Kidney (tissue), 14 donors: Measurements from ENCODE around the gene PPP1R16B. TPM values are rescaled to one million over a fixed set of nuclear protein-coding genes. Genes with fewer than 3 reads are reported as not detected.

Experiments used
- DNase-seq, 5 donors: peaks; one replicate each; pipeline ENCODE4 v3.0.0-alpha.2; 2013 to 2020
- FAIRE-seq: peaks from 2 replicates; lab custom pipeline; 2012; peaks lifted over from hg19 to GRCh38; lab: Jason Lieb, UNC
- H3K27ac ChIP-seq, 2 donors: one replicate each; pipeline ENCODE4 v1.7.0; 2013; ENCODE audit warnings: low read depth in 2 of 2, low read length in 2 of 2, inconsistent platforms in 1 of 2
- H3K27me3 ChIP-seq: one replicate; pipeline ENCODE4 v1.7.1; 2013; ENCODE audit warnings: low read length, inconsistent platforms; ENCODE audit not compliant: control insufficient read depth, insufficient read depth
- H3K36me3 ChIP-seq, 3 donors: one replicate each; pipeline versions ENCODE4 v1.7.0 to v1.7.1; 2013; ENCODE audit warnings: low read length in 3 of 3, control low read depth in 1 of 3, inconsistent platforms in 1 of 3; ENCODE audit not compliant: insufficient read depth in 3 of 3, control insufficient read depth in 2 of 3
- H3K4me1 ChIP-seq, 3 donors: one replicate each; pipeline versions ENCODE4 v1.7.0 to v1.7.1; 2013; ENCODE audit warnings: low read length in 3 of 3, inconsistent platforms in 1 of 3, low read depth in 1 of 3; ENCODE audit not compliant: control insufficient read depth in 2 of 3, insufficient read depth in 2 of 3
- H3K4me3 ChIP-seq, 3 donors: one replicate each; pipeline versions ENCODE4 v1.7.0 to v1.8.1; 2013; ENCODE audit warnings: low read length in 3 of 3, control low read depth in 1 of 3, inconsistent platforms in 1 of 3
- H3K9ac ChIP-seq, 3 donors: one replicate each; pipeline versions ENCODE4 v1.7.0 to v1.7.1; 2013; ENCODE audit warnings: low read length in 3 of 3, control low read depth in 1 of 3, inconsistent platforms in 1 of 3
- H3K9me3 ChIP-seq, 3 donors: one replicate each; pipeline versions ENCODE4 v1.7.0 to v1.7.1; 2013; ENCODE audit warnings: low read length in 3 of 3, control low read depth in 1 of 3, inconsistent platforms in 1 of 3; ENCODE audit not compliant: control insufficient read depth in 2 of 3, insufficient read depth in 1 of 3
- intact Hi-C: fragments of 100-400 bp; cut with DNase I; formaldehyde crosslinking; loops from one replicate; pipeline ENCODE4 v1.11.1; 2022
- polyA plus RNA-seq: library from polyadenylated mRNA; stranded (reverse); fragments of 350-450 nt; fragmentation: Illumina TruSeq; extraction: RNeasy Lipid Tissue Mini Kit (QIAGEN cat#74804); gene quantifications from one replicate; pipeline ENCODE4 v1.2.3, GENCODE V29; 2014; ENCODE audit warnings: low read depth, low replicate concordance; ENCODE audit not compliant: insufficient read depth
- total RNA-seq: library from RNA; stranded (reverse); fragmentation: NEBNext Ultra II Directional; extraction: Animal tissue kit (Norgen Biotek cat#: 25700); gene quantifications from one replicate; pipeline ENCODE4 v1.2.1, GENCODE V29; 2021
- TF ChIP-seq, protein P1 (sequence below): IDR thresholded peaks from 3 replicates; pipeline ENCODE4 v1.5.1; 2012; ENCODE audit warnings: mild to moderate bottlenecking, moderate library complexity, borderline replicate concordance; ENCODE audit not compliant: insufficient read depth; ENCODE audit errors: extremely low read depth
- donor health status: control.
- donor health status: control.
- donor health status: control.
- donor health status: control.
- donor health status: control.
- donor health status: DM: yes; HTN: yes; CAD: no.
- donor health status: Normal renal cell carcinoma (clear cell type).

Gene PPP1R16B
- total and polyA plus RNA-seq, 2 donors from 2014 or later, result 11.5 to 29.4 TPM

DNA sequence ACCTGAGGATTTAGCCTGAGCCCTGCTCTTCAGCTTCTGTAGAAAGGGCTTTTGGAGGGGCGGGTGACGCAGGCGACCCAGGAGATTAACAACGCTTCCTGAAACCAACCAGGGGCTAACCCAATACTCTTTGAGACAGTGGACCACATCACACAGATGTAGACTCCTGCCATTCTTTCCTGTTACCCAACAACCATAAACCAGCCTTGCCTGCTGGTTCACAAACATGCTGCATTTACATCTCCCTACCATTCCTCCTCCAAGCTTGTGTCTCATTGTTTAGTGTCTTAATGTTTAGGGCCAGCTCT, 28.3 kb downstream of the PPP1R16B start:
- Histone ChIP-seq H3K9me3 (no peaks in the 10 kb centered on the region), H3K27me3 (no peaks in the 10 kb centered on the region), H3K27ac (no peak overlapping the region), H3K4me1 (peaks cover 0 to 18% (median 3%) of the 10 kb centered on the region in 3 donors), H3K9ac (no peak overlapping the region), H3K36me3 (peaks cover 0 to 2% (median 0%) of the 10 kb centered on the region in 3 donors), H3K4me3 (no peak overlapping the region)
- intact Hi-C loops, result no loop called here
- no peak for FAIRE-seq
- TF ChIP-seq, protein P1, sequence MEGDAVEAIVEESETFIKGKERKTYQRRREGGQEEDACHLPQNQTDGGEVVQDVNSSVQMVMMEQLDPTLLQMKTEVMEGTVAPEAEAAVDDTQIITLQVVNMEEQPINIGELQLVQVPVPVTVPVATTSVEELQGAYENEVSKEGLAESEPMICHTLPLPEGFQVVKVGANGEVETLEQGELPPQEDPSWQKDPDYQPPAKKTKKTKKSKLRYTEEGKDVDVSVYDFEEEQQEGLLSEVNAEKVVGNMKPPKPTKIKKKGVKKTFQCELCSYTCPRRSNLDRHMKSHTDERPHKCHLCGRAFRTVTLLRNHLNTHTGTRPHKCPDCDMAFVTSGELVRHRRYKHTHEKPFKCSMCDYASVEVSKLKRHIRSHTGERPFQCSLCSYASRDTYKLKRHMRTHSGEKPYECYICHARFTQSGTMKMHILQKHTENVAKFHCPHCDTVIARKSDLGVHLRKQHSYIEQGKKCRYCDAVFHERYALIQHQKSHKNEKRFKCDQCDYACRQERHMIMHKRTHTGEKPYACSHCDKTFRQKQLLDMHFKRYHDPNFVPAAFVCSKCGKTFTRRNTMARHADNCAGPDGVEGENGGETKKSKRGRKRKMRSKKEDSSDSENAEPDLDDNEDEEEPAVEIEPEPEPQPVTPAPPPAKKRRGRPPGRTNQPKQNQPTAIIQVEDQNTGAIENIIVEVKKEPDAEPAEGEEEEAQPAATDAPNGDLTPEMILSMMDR, result no peak
- DNase-seq, result no peak

DNA sequence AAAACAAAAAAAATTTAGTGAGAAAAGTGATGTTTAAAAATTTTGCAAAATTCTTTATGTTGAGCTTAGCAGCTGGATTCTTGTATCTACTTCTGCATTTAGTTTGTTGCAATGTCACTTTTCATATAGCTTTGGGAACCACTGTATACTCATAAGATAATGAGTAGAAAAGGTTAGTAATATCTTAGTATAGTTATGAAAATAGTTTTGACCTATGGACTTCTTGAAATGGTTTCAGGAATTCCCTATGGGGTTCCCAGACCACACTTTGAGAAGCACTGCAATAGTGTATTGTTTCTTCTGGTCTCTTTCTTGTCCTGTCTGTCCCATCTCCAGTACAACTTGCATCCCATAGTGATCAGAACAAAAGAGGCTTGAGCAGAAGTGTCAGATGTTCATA, 29.4 kb downstream of the PPP1R16B start:
- intact Hi-C loops, result no loop called here
- DNase-seq (no peak), FAIRE-seq (no peak)
- H3K9me3 ChIP-seq, result no peaks in the 10 kb centered on the region
- peaks cover 0 to 2% (median 0%) of the 10 kb centered on the region in 3 donors for H3K36me3 ChIP-seq
- TF ChIP-seq, protein P1, result no peak
- H3K27me3 ChIP-seq, result no peaks in the 10 kb centered on the region
- no peak overlapping the region for H3K27ac ChIP-seq
- no peak overlapping the region for H3K9ac ChIP-seq
- H3K4me1 ChIP-seq, result peaks cover 0 to 10% (median 3%) of the 10 kb centered on the region in 3 donors
- no peak overlapping the region for H3K4me3 ChIP-seq

DNA sequence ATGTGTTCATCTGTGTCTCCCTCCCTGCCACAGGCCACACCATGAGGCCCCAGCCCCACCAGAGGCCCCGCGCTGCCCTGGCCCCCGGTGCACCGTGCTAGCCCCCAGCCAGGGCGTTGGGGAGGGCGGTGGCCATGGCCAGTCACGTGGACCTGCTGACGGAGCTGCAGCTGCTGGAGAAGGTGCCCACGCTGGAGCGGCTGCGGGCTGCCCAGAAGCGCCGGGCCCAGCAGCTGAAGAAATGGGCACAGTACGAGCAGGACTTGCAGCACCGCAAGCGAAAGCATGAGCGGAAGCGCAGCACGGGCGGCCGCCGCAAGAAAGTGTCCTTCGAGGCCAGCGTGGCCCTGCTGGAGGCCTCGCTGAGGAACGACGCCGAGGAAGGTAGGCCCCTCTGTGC, 30.3 kb downstream of the PPP1R16B start:
- no peak for FAIRE-seq
- Histone ChIP-seq H3K27ac (no peak overlapping the region), H3K36me3 (peaks cover 0 to 2% (median 0%) of the 10 kb centered on the region in 3 donors), H3K9me3 (no peaks in the 10 kb centered on the region), H3K4me1 (peaks cover 0 to 10% (median 4%) of the 10 kb centered on the region in 3 donors), H3K4me3 (no peak overlapping the region), H3K9ac (no peak overlapping the region), H3K27me3 (no peaks in the 10 kb centered on the region)
- TF ChIP-seq, protein P1, result no peak
- peak in 1 of 5 donors; percentile 76 for DNase-seq
- intact Hi-C loops, result no loop called here

DNA sequence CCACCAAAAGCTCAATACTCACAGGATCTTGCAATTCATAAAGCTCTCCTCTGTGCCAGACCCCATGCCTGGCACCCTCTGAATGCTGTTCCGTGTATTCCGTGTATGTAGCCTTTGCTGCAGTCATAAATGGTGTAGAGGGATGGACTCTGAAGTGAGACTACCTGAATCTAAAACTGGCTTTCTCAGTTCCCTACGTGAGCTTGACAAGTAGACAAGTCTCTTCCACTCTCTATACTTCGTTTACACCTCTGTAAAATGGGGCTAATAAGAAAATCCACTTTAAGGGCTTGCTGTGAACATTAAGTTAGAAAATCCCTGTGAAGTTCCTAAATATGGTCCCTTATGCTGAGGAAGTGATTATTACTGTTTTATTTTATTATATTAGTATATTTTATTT, 31.5 kb downstream of the PPP1R16B start:
- intact Hi-C loops, result no loop called here
- peaks cover 0 to 2% (median 0%) of the 10 kb centered on the region in 3 donors for H3K36me3 ChIP-seq
- TF ChIP-seq, protein P1, result no peak
- H3K4me3 ChIP-seq, result no peak overlapping the region
- no peak overlapping the region for H3K27ac ChIP-seq
- H3K4me1 ChIP-seq, result peaks cover 0 to 4% (median 2%) of the 10 kb centered on the region in 3 donors
- FAIRE-seq (no peak), DNase-seq (no peak)
- H3K9ac ChIP-seq, result no peak overlapping the region
- no peaks in the 10 kb centered on the region for H3K9me3 ChIP-seq
- H3K27me3 ChIP-seq, result no peaks in the 10 kb centered on the region
